Glomerular endothelial cell (primary cell): Measurements from ENCODE around the gene TIMM13. TPM values are rescaled to one million over a fixed set of nuclear protein-coding genes. Genes with fewer than 3 reads are reported as not detected.
"Not testable (repeated sequence)": the region's sequence is repeated elsewhere in the genome, so short reads cannot be mapped to it uniquely, and the experiment has no call there.

Experiments used
- DNase-seq: peaks from one replicate; pipeline ENCODE4 v3.0.0-alpha.2; 2011; ENCODE audit warnings: low read depth, low spot score; ENCODE audit errors: extremely low read depth
- total RNA-seq: library from RNA; depleted of rRNA; stranded (reverse); fragments of >200 nt; gene quantifications from 2 replicates; pipeline ENCODE4 v1.2.3, GENCODE V29; 2015

The TIMM13 gene
- total RNA-seq, 1 donor from 2014 or later, result 47.1 TPM

DNA sequence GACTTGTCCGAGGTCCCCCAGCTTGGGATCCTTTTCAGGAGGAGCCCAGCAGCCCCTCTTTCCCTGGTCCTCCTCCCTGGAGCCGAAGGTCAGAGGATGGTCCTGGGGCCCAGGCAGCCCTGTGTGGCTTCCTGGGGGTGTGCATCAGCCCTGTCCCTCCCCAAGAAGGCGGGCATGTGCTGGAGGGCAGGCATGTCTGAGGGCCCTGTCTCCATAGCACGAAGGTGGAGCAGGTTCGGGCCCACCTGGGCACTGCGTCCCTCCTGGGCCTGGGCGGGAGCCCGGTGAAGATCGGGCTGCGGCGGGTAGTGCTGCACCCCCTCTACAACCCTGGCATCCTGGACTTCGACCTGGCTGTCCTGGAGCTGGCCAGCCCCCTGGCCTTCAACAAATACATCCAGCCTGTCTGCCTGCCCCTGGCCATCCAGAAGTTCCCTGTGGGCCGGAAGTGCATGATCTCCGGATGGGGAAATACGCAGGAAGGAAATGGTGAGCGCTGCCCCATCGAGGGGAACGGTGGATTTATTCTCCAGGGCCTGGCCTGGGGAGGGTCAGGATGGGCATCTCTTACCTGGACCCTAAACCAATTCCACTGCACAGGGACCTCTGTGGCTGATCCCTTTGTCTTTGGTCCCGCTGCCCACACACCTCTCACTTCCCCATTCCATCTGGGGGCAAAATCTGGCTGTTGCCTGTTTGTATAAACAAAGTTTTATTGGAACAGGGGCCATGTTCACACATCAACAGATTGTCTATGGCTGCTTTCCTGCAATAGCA is 10.9 kb downstream of the TIMM13 start:
- no peak for DNase-seq

DNA sequence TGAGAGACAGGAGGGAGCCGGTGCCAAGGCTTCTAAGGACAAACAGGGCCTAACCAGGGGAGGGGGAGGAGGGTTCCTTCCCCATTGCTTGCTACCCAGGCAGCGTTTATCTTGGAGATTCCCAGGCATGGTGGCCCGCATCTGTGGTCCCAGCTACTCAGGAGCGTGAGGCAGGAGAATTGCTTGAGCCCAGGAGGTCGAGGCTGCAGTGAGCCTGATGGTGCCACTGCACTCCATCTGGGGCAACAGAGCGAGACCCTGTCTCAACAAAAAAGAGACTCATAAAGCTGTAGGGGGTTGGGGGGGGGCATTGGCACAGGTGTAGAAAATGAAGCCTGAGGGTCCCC is 11.4 kb downstream of the TIMM13 start:
- no peak for DNase-seq

GRCh38 chr19:2415281-2415972 is 12.0 kb downstream of the TIMM13 start:
- no peak for DNase-seq

- DNase-seq, result no peak
Measured at GRCh38 chr19:2413629-2414028, 13.8 kb downstream of the TIMM13 start.

GRCh38 chr19:2413159-2413558 is 14.2 kb downstream of the TIMM13 start:
- DNase-seq, result no peak

DNA sequence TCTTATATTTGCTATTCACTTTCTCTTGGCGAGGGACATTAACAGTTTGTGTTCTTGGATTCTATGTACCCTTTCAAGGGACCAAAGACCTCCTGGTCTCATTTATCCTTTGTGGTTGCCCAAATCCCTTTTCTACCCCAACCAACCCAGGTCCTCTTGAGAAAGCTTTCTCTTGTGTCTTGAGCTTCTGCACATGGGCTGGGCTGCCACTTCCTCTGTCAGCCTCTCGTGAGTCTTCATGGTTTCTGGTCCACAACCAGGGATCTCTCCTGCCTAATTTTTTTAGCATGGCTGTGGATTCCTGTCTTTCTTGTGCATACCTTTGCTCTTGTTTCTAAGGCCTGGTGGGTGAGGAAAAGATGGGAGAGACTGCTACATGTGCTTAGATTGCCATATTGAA is 14.9 kb downstream of the TIMM13 start:
- no peak for DNase-seq

GRCh38 chr19:2411709-2412108 is 15.7 kb downstream of the TIMM13 start:
- no peak for DNase-seq

DNA sequence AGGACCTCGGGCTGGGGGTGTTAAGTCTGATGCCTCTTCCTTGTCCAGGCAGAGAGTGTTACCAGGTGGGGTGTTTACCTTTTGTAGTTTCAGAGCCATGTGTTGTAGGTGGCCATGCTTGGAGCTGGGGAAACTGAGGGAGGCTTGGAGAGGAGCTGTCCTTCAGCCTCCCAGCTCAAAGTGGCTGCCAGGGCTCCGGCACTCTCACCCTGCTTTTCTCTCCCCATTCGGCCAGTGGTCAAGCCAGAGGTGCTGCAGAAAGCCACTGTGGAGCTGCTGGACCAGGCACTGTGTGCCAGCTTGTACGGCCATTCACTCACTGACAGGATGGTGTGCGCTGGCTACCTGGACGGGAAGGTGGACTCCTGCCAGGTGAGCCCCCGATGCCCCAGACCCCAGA is 17.4 kb downstream of the TIMM13 start:
- no peak for DNase-seq

- no peak for DNase-seq
Measured at GRCh38 chr19:2409352-2409912, 18.0 kb downstream of the TIMM13 start.

DNA sequence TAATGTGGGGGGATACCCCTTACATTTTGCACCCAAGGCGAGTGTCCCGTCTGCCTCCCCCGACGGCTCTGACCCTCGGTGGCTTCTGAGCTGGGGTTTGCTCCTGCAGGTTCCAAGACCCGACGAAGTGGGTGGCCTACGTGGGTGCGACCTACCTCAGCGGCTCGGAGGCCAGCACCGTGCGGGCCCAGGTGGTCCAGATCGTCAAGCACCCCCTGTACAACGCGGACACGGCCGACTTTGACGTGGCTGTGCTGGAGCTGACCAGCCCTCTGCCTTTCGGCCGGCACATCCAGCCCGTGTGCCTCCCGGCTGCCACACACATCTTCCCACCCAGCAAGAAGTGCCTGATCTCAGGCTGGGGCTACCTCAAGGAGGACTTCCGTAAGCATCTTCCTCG is 19.1 kb downstream of the TIMM13 start:
- no peak for DNase-seq

DNA sequence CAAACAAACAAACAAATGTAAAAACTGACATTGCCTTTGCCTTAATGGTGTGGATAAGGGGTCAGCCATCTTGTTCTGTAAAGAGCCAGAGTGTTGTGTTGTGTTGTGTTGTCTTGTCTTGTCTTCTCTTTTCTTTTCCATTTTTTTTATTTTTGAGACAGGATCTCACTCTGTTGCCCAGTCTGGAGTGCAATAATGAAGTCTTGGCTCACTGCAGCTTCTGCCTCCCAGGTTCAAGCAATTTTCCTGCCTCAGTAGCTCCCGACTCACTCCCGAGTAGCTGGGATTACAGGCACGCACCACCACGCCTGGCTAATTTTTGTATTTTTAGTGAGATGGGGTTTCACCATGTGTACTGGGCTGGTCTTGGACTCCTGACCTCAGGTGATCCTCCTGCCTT is 27.8 kb downstream of the TIMM13 start:
- no peak for DNase-seq

GRCh38 chr19:2398735-2399305 is 28.6 kb downstream of the TIMM13 start:
- no peak for DNase-seq

DNA sequence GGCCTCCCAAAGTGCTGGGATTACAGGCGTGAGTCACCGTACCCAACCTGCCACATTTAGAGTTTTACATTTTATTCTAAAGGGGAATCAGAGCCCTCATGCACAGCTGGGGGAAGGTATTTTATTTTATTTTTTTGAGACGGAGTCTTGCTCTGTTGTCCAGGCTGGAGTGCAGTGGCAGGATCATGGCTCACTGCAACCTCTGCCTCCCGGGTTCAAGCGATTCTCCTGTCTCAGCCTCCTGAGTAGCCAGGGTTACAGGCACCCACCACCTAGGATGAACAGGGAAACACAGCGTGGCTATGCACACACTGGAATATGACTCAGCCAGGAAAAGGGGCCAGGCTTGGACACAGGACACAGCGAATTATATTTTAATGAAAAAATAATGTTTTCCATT is 30.2 kb downstream of the TIMM13 start:
- DNase-seq, result not testable (repeated sequence)

GRCh38 chr19:2395293-2395829 is 32.0 kb downstream of the TIMM13 start:
- DNase-seq, result not testable (repeated sequence)

DNA sequence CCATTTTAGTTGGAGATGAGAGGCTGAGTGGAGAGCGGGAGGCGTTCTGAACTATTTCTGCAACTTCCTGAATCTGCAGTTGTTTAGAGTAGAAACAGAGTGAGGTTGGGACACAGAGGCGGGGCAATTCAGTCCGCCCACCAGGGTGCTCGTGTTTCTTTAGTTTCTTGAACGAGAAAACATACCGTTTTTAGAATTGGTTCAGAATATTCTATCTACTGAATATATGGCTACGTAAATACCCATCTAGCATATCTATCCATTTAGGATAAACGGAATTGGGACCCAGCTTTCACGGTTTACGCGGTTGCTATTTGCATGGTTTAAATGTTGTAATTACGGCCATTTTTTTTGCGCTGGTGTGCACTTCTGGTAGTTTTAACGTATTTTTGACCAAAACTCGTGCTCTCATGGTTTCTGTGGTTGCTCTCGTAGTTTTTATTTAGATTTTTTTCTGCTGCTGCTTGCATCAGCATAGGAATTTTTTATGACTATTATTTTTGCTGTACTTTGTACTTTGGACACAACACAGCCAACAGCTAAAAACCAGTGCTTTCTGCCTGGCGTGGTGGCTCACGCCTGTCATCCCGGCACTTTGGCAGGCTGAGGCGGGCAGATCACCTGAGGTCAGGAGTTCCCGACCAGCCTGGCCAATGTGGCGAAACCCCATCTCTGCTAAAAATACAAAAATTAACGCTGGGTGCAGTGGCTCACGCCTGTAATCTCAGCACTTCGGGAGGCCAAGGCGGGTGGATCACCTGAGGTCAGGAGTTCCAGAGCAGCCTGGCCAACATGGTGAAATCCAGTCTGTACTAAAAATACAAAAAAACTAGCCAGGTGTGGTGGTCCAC is 32.7 kb downstream of the TIMM13 start:
- no peak for DNase-seq

- no peak for DNase-seq
Measured at GRCh38 chr19:2394054-2394441, 33.3 kb downstream of the TIMM13 start.

GRCh38 chr19:2392899-2393298 is 34.5 kb downstream of the TIMM13 start:
- DNase-seq, result not testable (repeated sequence)

- no peak for DNase-seq
Measured at GRCh38 chr19:2392366-2392765, 35.0 kb downstream of the TIMM13 start.

- peak; percentile 37 for DNase-seq
Measured at GRCh38 chr19:2391118-2391725, 36.2 kb downstream of the TIMM13 start.

GRCh38 chr19:2389594-2389993 is 37.8 kb downstream of the TIMM13 start:
- no peak for DNase-seq
